Effector memory CD4-positive, alpha-beta T cell (primary cell): Measurements from ENCODE around the gene ST3GAL5.

Experiments used
- DNase-seq, 3 donors: peaks; one replicate each; pipeline ENCODE4 v3.0.0-alpha.2; 2020
- H3K27ac ChIP-seq: 2 replicates; pipeline ENCODE4 v1.7.0; 2013; ENCODE audit warnings: mild to moderate bottlenecking, low read length, moderate library complexity; ENCODE audit not compliant: insufficient read depth, poor library complexity, severe bottlenecking
- H3K27me3 ChIP-seq: replicated peaks from 2 replicates; pipeline ENCODE4 v1.7.0; 2013; ENCODE audit warnings: mild to moderate bottlenecking, low read length; ENCODE audit not compliant: insufficient read depth, control insufficient read depth, poor library complexity, severe bottlenecking
- H3K36me3 ChIP-seq: 2 replicates; pipeline ENCODE4 v1.7.0; 2013; ENCODE audit warnings: mild to moderate bottlenecking, low read length, moderate library complexity; ENCODE audit not compliant: control insufficient read depth, insufficient read depth
- H3K4me1 ChIP-seq: 2 replicates; pipeline ENCODE4 v1.7.0; 2013; ENCODE audit warnings: low read length, mild to moderate bottlenecking; ENCODE audit not compliant: control insufficient read depth, insufficient read depth, poor library complexity, severe bottlenecking
- H3K4me3 ChIP-seq: 2 replicates; pipeline ENCODE4 v1.7.0; 2013; ENCODE audit warnings: low read length, low read depth, mild to moderate bottlenecking; ENCODE audit not compliant: insufficient read depth, poor library complexity, severe bottlenecking
- H3K9me3 ChIP-seq: 2 replicates; pipeline ENCODE4 v1.7.0; 2013; ENCODE audit warnings: mild to moderate bottlenecking, low read length, moderate library complexity; ENCODE audit not compliant: control insufficient read depth

Gene ST3GAL5

DNA sequence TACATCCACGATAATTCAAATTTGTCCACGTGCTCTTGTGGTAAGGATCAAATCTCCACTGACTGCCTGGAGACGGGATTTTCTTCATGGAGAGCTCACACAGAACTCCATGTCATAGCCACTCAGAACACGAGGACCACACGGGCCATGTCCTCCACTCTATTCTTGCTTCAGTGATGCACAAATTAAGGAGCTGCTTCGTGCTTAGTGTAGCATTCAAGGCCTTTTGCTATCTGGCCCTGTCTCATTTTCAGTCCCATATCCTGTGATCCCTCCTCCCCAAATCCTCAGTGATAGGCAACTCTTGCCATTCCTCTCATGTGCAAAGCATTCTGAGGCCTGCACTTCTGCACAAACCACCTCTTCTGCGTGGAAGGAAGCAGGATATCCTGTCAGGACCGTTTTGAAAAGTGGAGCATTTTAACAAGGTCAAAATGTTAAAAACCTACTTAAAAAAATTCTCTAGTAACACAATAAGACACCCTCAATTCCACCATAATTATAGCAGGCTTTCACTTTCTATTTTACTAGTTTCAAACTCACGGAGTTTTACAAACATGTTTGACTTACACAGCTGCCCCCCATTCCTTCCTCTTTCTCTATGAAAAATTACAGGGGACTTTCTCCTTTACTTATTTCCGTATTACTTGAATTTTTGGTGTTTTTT, 35.2 kb downstream of the ST3GAL5 start:
- H3K36me3 ChIP-seq = no peaks in the 10 kb centered on the region
- peak overlapping the region; percentile 36 for H3K4me3 ChIP-seq
- peak; percentile 18 to 41 (median 20) for DNase-seq
- H3K27me3 ChIP-seq = no peaks in the 10 kb centered on the region
- no peaks in the 10 kb centered on the region for H3K9me3 ChIP-seq
- H3K4me1 ChIP-seq = peaks cover 34% of the 10 kb centered on the region
- peak overlapping the region; percentile 85 for H3K27ac ChIP-seq

DNA sequence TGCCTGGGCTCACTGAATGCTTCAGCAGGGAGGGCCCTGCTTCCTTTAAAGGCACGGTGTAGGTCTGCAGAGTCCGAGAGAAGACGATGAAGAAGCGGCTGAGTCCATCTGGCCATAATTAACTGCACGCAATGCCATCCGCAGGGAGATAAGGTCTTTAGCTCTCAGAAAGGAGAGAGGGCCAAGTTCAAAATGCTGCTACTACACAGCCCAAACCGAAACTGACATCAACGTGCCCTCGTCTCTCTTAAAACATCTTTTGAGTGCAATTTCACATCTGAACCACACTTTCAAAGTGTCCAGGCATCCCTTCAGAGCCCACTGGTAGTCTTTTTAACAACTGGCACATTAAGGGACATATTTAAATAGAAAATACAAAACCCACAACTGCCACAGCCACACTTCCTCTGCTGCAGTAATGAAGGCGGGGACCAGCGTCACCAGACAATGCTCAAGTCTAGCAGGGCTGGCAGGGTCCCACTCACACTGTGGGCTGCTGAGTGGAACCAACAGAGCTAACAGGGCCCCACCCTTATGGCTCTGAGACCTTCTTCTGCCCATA, 35.8 kb downstream of the ST3GAL5 start:
- Histone ChIP-seq H3K36me3 (no peaks in the 10 kb centered on the region), H3K9me3 (no peaks in the 10 kb centered on the region), H3K4me1 (peaks cover 34% of the 10 kb centered on the region), H3K27me3 (no peaks in the 10 kb centered on the region), H3K27ac (peak overlapping the region; percentile 85), H3K4me3 (peak overlapping the region; percentile 36)
- DNase-seq = peak; percentile 50 to 65 (median 64)

DNA sequence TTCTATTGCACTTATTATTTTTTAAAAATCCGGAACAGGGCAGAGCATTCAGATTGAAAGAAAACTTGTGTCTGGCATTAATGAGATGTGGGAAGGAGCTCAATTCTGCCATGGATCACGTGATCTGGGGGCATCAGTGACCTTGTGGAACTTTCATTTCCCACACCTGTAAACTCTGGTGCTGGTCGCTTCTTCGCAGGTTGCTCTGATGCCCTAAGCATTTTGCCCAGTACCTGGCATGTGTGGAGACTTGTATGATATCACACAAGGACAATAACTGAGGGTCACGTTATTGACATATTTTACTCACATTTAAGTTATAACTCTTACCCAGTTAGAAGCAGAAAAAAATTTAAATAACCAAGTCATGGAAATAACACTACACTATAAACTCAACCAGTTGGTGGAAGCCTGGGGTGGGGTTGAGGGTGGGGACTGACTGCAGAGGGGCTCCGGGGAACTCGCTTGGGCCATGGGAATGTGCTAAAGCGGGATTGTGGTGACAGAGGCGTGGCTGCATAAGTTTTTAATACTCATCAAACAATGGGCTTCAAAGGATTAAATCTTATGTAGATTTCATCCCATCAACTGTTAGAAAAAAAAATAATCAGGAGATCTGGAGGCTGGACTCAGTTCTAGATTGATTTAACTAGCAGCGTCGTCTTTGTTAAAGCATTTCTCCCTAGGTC, 36.5 kb downstream of the ST3GAL5 start:
- Histone ChIP-seq H3K27ac (peak overlapping the region; percentile 85), H3K4me1 (peaks cover 34% of the 10 kb centered on the region), H3K9me3 (no peaks in the 10 kb centered on the region), H3K27me3 (no peaks in the 10 kb centered on the region), H3K36me3 (peaks cover 2% of the 10 kb centered on the region), H3K4me3 (peak overlapping the region; percentile 36)
- no peak for DNase-seq

DNA sequence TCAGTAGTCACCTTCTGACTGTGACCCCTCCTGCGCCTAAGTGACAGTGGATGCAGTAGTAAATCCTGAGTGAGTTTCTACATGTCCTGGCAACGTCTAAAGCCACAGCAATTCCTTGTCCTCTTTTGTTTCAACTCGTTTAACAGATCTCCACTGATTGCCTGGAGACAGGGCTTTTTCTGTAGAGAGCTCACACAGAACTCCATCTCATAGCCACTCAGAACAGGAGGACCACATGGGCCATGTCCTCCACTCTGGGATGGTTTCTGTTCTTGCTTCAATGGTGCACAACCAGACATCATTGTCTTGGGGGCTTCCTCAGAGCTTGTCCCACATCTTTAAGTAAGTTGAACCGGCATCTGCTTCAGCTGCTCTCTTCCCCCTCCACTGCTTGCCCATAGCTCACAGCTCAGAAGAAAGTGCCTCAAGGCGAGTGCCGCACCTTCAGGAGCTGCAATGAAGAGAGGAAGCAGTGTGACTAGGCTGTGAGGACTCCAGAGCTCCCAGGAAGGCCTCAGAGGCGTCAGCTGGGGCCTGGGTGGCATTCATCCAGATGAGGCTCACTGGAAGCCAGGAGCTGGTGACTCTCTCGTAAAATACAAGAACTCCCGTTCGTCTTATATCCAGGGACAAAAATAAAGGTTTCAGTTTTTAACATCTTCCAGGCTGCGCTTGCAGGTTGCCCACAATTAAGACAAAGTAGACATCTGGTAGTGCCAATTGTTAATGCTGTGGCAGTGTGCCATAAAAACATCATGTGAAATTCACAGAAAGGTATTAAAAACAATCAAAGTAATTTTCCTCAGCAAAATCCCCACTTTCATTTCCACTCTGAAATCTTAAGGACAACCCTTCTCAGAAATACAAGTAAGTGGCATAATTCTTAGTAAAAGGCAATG, 37.3 kb downstream of the ST3GAL5 start:
- Histone ChIP-seq H3K36me3 (peaks cover 6% of the 10 kb centered on the region), H3K4me3 (peak overlapping the region; percentile 17), H3K4me1 (peaks cover 34% of the 10 kb centered on the region), H3K9me3 (no peaks in the 10 kb centered on the region), H3K27ac (peak overlapping the region; percentile 85), H3K27me3 (no peaks in the 10 kb centered on the region)
- DNase-seq = peak in 1 of 3 donors; percentile 8

DNA sequence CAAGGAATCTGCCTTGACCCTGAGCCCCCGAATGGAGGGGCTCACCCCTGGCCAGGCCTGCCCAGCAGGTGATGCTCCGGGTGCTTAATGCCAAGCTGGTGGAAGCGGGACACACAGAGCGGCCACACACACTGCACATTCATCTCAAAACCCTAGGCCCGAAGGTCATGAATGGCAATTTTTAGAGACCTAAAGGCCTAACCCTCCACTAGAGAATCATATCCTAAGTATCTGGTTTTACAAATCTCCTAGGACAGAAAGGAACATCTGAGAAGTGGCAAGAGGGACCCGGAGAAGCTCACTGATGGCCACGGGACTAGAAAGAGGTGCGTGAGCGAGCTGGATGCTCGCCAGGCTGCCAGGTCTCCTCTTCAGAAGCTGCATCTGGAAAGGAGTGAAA, 38.3 kb downstream of the ST3GAL5 start:
- H3K4me1 ChIP-seq = peaks cover 34% of the 10 kb centered on the region
- peaks cover 6% of the 10 kb centered on the region for H3K36me3 ChIP-seq
- H3K9me3 ChIP-seq = no peaks in the 10 kb centered on the region
- no peaks in the 10 kb centered on the region for H3K27me3 ChIP-seq
- peak overlapping the region; percentile 11 for H3K27ac ChIP-seq
- H3K4me3 ChIP-seq = no peak overlapping the region
- DNase-seq = no peak

DNA sequence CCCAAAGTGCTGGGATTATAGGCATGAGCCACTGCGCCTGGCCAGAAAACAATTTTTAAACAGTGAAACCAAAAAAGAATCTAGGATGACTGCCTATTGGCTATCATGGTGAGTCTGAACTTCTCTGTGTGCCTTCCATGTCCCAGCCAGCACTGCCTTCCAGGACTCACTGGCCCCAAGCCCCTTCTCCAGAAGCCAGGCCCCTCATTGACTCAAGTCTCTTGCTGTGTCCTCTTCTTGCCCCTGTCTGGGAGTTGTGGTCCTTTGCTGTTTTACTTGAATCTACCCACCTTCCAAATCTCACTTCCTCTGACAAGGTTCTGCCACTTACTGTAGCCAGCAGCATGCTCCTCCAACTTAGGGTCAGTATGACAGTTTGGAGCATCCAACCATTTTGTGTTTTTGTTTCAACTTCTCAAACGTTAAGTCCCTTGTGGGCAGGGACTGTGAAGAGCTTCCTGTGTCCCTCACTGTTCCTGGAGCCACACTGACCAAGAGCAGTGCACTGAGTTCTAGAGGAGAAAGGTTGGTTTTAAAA, 41.7 kb downstream of the ST3GAL5 start:
- DNase-seq = no peak
- H3K4me3 ChIP-seq = no peak overlapping the region
- no peaks in the 10 kb centered on the region for H3K27me3 ChIP-seq
- peaks cover 18% of the 10 kb centered on the region for H3K36me3 ChIP-seq
- peaks cover 10% of the 10 kb centered on the region for H3K4me1 ChIP-seq
- H3K27ac ChIP-seq = no peak overlapping the region
- no peaks in the 10 kb centered on the region for H3K9me3 ChIP-seq

DNA sequence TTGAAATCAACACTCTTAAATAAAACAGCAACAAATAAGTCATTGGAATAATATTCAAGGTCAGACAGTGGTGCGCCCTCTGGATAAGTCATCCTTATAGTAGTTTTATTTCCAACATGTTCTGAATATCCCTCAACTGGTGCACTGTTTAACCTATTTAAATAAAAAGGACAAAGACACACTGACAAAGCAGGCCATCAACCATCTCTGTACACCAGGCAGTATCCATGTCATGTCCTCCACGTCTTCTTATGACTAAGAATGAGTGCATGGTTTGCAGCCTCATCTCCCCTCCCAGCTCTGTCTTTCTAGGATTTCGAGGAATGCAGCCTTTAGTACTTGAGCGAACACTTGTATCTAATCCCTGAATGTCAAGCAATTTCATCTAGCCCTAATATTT, 42.4 kb downstream of the ST3GAL5 start:
- no peak for DNase-seq
- no peak overlapping the region for H3K4me3 ChIP-seq
- H3K27ac ChIP-seq = no peak overlapping the region
- peaks cover 23% of the 10 kb centered on the region for H3K36me3 ChIP-seq
- H3K27me3 ChIP-seq = no peaks in the 10 kb centered on the region
- peaks cover 6% of the 10 kb centered on the region for H3K4me1 ChIP-seq
- H3K9me3 ChIP-seq = no peaks in the 10 kb centered on the region

DNA sequence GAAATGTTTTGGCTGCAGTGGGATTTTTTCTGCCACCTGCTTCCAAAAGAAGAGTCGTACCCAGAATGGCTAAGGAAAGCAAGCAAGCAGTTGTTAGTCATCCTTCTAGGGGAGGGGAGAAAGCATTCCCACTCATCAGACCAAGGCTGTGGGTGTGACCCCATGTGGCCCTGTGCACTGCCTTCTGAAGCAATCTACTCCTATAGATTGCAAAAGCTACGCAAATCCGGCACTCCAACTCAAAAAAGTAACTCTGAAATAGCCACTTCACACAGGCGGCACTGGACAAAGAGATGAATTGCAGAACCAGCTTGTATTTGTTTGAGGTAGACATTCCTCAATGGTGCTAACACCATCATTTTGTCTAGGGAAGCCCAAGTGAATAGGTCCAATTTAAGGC, 44.3 kb downstream of the ST3GAL5 start:
- no peak overlapping the region for H3K27ac ChIP-seq
- no peak overlapping the region for H3K4me3 ChIP-seq
- peaks cover 23% of the 10 kb centered on the region for H3K36me3 ChIP-seq
- no peaks in the 10 kb centered on the region for H3K27me3 ChIP-seq
- H3K4me1 ChIP-seq = no peaks in the 10 kb centered on the region
- DNase-seq = no peak
- H3K9me3 ChIP-seq = no peaks in the 10 kb centered on the region

DNA sequence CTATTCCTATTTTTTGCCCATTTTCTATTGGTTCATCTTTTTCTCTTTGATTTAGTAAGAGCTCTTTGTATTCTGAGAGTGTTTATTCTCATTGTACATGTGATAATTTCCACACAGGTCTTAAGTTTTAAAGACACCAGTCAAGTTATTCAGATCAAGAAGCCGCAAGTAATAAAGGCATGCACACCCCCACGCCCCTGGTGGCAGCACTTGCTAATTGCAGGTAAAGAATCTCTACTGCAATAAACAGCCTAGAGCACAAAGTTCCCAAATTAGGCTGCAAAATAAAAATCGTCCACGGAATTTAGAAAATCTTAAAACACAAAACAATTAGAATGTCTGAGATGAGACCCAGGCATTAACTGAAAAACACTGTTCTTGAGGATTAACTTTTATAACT, 45.2 kb downstream of the ST3GAL5 start:
- no peak overlapping the region for H3K4me3 ChIP-seq
- no peaks in the 10 kb centered on the region for H3K4me1 ChIP-seq
- no peaks in the 10 kb centered on the region for H3K27me3 ChIP-seq
- H3K36me3 ChIP-seq = peaks cover 23% of the 10 kb centered on the region
- DNase-seq = no peak
- H3K9me3 ChIP-seq = no peaks in the 10 kb centered on the region
- H3K27ac ChIP-seq = no peak overlapping the region
